PC-3 (cell line): ENCODE results near the gene MAMDC2. TPM values are rescaled to one million over a fixed set of nuclear protein-coding genes. Genes with fewer than 3 reads are reported as not detected.

Experiments
- ATAC-seq: fragments of 200-7000 bp; cut with Tn5 transposase; 2 replicates; pipeline ENCODE4 v1.9.1; 2020; ENCODE audit warnings: mild to moderate bottlenecking, moderate library complexity
- BruUV-seq: library from RNA; stranded (reverse); fragments of 400-500 nt; replicated peaks from 2 replicates; lab custom pipeline; 2021; lab: Mats Ljungman, UMichigan
- CTCF ChIA-PET: fragments of 300-600 bp; sonication (Branson Sonifier 250); formaldehyde crosslinking; loops from one replicate; lab custom pipeline; 2022; ENCODE audit warnings: antibody characterized with exemption; lab: Charles Lee
- POLR2A ChIA-PET: fragments of 300-600 bp; sonication (Branson Sonifier 250); formaldehyde crosslinking; loops from one replicate; lab custom pipeline; 2022; ENCODE audit warnings: antibody characterized with exemption; ENCODE audit not compliant: unreplicated experiment; lab: Charles Lee
- DNase-seq: peaks from one replicate; pipeline ENCODE4 v3.0.0-alpha.2; 2015
- H2AFZ ChIP-seq: fragments of 300-600 bp; sonication (generic); 2 replicates; pipeline ENCODE4 v1.6.0; 2016; ENCODE audit warnings: antibody characterized with exemption, low read length
- H3F3A ChIP-seq: fragments of 300-600 bp; sonication (generic); one replicate; pipeline ENCODE4 v1.6.0; 2017; ENCODE audit warnings: antibody characterized with exemption, low read length, control low read depth, mild to moderate bottlenecking; ENCODE audit not compliant: unreplicated experiment
- H3K27ac ChIP-seq: fragments of 300-600 bp; sonication (generic); 2 replicates; pipeline ENCODE4 v1.5.1; 2016; ENCODE audit warnings: mild to moderate bottlenecking, low read length
- H3K27me3 ChIP-seq: fragments of 300-600 bp; sonication (generic); 2 replicates; pipeline ENCODE4 v1.6.1; 2016; ENCODE audit warnings: low read length, mixed read lengths
- H3K36me3 ChIP-seq: fragments of 300-600 bp; sonication (generic); 2 replicates; pipeline ENCODE4 v1.6.1; 2016; ENCODE audit warnings: low read depth, mixed run types, low read length, mixed read lengths
- H3K4me1 ChIP-seq: fragments of 300-600 bp; sonication (generic); 2 replicates; pipeline ENCODE4 v1.5.1; 2016; ENCODE audit warnings: low read length; ENCODE audit not compliant: insufficient read depth
- H3K4me2 ChIP-seq: fragments of 300-600 bp; sonication (generic); 2 replicates; pipeline ENCODE4 v1.6.0; 2016; ENCODE audit warnings: low read length
- H3K4me3 ChIP-seq: fragments of 300-600 bp; sonication (generic); 2 replicates; pipeline ENCODE4 v1.5.1; 2016; ENCODE audit warnings: mild to moderate bottlenecking, low read length, mixed read lengths
- H3K79me2 ChIP-seq: fragments of 300-600 bp; sonication (generic); 2 replicates; pipeline ENCODE4 v1.6.1; 2017; ENCODE audit warnings: low read length, mixed read lengths
- H3K9ac ChIP-seq: fragments of 300-600 bp; sonication (generic); 2 replicates; pipeline ENCODE4 v1.6.0; 2016; ENCODE audit warnings: mild to moderate bottlenecking, low read length
- H3K9me2 ChIP-seq: fragments of 300-600 bp; sonication (generic); replicated peaks from 2 replicates; pipeline ENCODE4 v1.6.1; 2016; ENCODE audit warnings: mixed run types, low read length, mixed read lengths
- H3K9me3 ChIP-seq: fragments of 300-600 bp; sonication (generic); 2 replicates; pipeline ENCODE4 v1.6.1; 2016; ENCODE audit warnings: low read length, mixed read lengths
- H4K20me1 ChIP-seq: fragments of 300-600 bp; sonication (generic); 2 replicates; pipeline ENCODE4 v1.6.1; 2016; ENCODE audit warnings: low read length, mixed read lengths
- EZH2 ChIP-seq: fragments of 300-600 bp; sonication (generic); IDR thresholded peaks from one replicate; pipeline ENCODE4 v1.6.1; 2017; ENCODE audit warnings: antibody characterized with exemption, mild to moderate bottlenecking, low read length; ENCODE audit not compliant: unreplicated experiment
- EZH2phosphoT487 ChIP-seq: fragments of 300-600 bp; sonication (generic); IDR thresholded peaks from 2 replicates; pipeline ENCODE4 v1.6.1; 2018; ENCODE audit warnings: mild to moderate bottlenecking, antibody characterized with exemption, low read length, borderline replicate concordance
- intact Hi-C: fragments of 100-400 bp; cut with micrococcal nuclease; formaldehyde crosslinking; loops from 2 replicates; pipeline ENCODE4 v1.9.0; 2023
- total RNA-seq: library from RNA; depleted of rRNA; stranded (reverse); fragments of >200 nt; gene quantifications from 2 replicates; pipeline ENCODE4 v1.2.3, GENCODE V29; 2014
- TF ChIP-seq, protein P1 (sequence below): fragments of 300-600 bp; sonication (generic); conservative IDR thresholded peaks from 2 replicates; pipeline ENCODE4 v1.5.1; 2017; ENCODE audit warnings: antibody characterized with exemption, low read depth, mild to moderate bottlenecking, low read length

The MAMDC2 gene
- total RNA-seq, 1 experiment from 2014 or later = not detected

DNA sequence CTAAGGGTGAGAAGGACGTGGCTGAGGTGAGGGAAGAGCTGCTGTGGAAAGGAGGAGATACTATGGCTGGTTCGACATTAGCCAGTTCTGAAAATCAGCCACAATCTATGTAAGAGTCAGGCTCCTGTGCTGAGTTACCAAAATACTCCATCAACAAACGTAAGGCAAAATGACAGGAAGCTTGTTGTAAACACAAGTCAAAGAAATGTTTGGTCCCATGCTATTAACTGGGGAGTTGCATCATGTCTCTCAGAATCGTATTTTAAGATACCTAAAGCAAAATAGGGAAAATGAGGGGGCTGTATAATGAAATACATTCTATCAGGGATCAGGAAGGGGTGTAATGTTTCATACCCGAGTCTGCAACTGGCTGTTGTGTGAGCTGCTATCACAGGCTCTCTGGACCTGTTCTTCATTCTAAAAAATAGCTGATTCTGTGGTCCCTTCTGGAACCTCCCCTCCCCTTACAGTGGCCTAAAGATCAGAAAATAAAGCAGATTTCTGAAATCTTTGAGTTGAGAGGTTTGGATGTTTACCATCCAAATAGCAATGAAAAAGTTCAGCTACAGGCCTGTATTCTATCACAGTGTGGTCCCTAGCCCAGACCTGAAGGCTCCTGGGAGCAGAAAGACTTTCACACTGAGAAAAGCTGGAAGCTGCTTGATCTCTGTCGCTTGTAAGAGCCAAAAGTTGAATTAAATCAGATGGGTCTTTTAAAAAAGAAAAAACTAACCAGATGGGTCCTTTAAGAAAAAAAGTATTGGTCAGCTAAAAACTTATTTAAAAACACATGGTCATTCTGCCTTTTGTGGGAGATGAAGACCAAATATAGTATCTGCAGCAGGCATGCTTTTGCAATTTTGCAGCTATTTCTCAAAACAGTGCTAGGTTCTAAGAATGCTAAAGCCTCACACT, 117.3 kb downstream of the MAMDC2 start:
- DNase-seq = no peak
- no peak for TF ChIP-seq EZH2phosphoT487
- TF ChIP-seq, protein P1, sequence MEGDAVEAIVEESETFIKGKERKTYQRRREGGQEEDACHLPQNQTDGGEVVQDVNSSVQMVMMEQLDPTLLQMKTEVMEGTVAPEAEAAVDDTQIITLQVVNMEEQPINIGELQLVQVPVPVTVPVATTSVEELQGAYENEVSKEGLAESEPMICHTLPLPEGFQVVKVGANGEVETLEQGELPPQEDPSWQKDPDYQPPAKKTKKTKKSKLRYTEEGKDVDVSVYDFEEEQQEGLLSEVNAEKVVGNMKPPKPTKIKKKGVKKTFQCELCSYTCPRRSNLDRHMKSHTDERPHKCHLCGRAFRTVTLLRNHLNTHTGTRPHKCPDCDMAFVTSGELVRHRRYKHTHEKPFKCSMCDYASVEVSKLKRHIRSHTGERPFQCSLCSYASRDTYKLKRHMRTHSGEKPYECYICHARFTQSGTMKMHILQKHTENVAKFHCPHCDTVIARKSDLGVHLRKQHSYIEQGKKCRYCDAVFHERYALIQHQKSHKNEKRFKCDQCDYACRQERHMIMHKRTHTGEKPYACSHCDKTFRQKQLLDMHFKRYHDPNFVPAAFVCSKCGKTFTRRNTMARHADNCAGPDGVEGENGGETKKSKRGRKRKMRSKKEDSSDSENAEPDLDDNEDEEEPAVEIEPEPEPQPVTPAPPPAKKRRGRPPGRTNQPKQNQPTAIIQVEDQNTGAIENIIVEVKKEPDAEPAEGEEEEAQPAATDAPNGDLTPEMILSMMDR = no peak
- no peak for ATAC-seq
- no peaks in the 10 kb centered on the region for H3K9me2 ChIP-seq
- CTCF ChIA-PET = no interaction called here
- H3K36me3 ChIP-seq = no peaks in the 10 kb centered on the region
- no peaks in the 10 kb centered on the region for H3K27me3 ChIP-seq
- H3K4me2 ChIP-seq = no peak overlapping the region
- no peak overlapping the region for H3K27ac ChIP-seq
- no peaks in the 10 kb centered on the region for H3K79me2 ChIP-seq
- intact Hi-C loops = no loop called here
- POLR2A ChIA-PET = no interaction called here
- H3K9me3 ChIP-seq = no peaks in the 10 kb centered on the region
- BruUV-seq = no TSS peak
- no peaks in the 10 kb centered on the region for H3K4me1 ChIP-seq
- H4K20me1 ChIP-seq = no peaks in the 10 kb centered on the region
- no peak overlapping the region for H2AFZ ChIP-seq
- no peaks in the 10 kb centered on the region for H3F3A ChIP-seq
- no peak overlapping the region for H3K9ac ChIP-seq
- H3K4me3 ChIP-seq = no peak overlapping the region

DNA sequence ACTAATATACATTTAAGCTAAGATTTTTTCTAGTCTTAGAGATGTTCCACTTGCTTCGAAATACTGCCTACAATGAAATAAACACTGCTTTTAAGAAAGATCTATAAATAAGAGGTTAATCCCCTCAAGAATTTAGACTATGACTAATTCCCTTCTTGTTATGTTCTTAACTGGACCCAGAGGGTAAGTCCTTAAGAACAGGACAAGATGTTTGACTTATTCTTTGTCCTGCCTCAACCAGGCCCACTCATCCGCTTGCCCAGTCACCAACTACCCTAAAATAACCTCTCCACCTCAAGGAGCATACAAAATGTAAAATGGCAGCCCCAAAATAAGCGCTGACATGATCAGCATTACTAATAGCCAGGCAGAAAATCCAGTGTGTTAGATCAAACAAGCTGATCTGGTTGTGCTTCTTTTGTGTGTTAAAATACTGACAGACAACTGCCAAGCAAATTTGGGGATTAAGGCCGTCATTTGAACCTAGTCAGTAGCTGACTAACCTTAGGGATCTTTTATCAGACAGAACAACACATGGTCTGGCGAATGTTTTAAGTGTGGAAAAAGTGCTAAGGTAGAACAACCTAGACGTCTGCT, 121.5 kb downstream of the MAMDC2 start:
- no peak overlapping the region for H3K4me2 ChIP-seq
- intact Hi-C loops = no loop called here
- no peak for DNase-seq
- H3K9me2 ChIP-seq = no peaks in the 10 kb centered on the region
- H3K27ac ChIP-seq = no peak overlapping the region
- H3K9ac ChIP-seq = no peak overlapping the region
- no peaks in the 10 kb centered on the region for H3K79me2 ChIP-seq
- TF ChIP-seq, protein P1 = no peak
- TF ChIP-seq EZH2 = no peak
- no peak for TF ChIP-seq EZH2phosphoT487
- H4K20me1 ChIP-seq = no peaks in the 10 kb centered on the region
- H3K27me3 ChIP-seq = no peaks in the 10 kb centered on the region
- H3K4me1 ChIP-seq = no peaks in the 10 kb centered on the region
- no peak overlapping the region for H3K4me3 ChIP-seq
- BruUV-seq = no TSS peak
- H2AFZ ChIP-seq = no peak overlapping the region
- no peaks in the 10 kb centered on the region for H3K36me3 ChIP-seq
- H3K9me3 ChIP-seq = no peaks in the 10 kb centered on the region
- ChIA-PET CTCF (no interaction called here), POLR2A (interaction anchor here (0.6 kb wide), 1 partner anchor 193 kb away, joined by 4 read pairs; no protein-coding TSS in a partner anchor)
- no peaks in the 10 kb centered on the region for H3F3A ChIP-seq
- no peak for ATAC-seq

DNA sequence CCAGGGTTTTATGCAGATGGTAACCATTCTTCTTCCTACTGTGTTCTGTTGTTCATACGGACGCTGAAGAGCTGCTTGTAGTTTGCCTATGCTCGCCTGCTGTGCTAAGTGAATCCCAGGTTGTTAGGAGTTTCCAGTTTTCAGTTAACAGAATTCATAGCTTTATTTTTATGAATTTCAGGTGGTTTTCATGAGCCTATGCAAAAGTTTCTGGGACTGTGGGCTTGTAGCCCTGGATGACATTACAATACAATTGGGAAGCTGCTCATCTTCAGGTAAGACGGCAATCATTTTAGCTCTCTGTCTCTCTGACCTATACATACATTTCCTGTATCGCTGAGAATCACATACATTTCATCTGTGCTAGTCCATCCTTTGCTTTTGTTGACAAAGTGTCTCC, 124.9 kb downstream of the MAMDC2 start:
- Histone ChIP-seq H3K4me3 (no peak overlapping the region), H3K4me2 (no peak overlapping the region), H3K4me1 (no peaks in the 10 kb centered on the region), H4K20me1 (no peaks in the 10 kb centered on the region), H3K79me2 (no peaks in the 10 kb centered on the region), H2AFZ (no peak overlapping the region), H3K27me3 (no peaks in the 10 kb centered on the region), H3K36me3 (no peaks in the 10 kb centered on the region), H3K27ac (no peak overlapping the region), H3K9ac (no peak overlapping the region), H3K9me2 (no peaks in the 10 kb centered on the region), H3F3A (no peaks in the 10 kb centered on the region), H3K9me3 (no peaks in the 10 kb centered on the region)
- TF ChIP-seq, protein P1 = no peak
- no peak for TF ChIP-seq EZH2
- no peak for TF ChIP-seq EZH2phosphoT487
- ATAC-seq = no peak
- intact Hi-C loops = no loop called here
- ChIA-PET POLR2A (no interaction called here), CTCF (no interaction called here)
- no peak for DNase-seq
- BruUV-seq = no TSS peak
